ENCODE measurements around the gene RASL11B. TPM values are rescaled to one million over a fixed set of nuclear protein-coding genes. Genes with fewer than 3 reads are reported as not detected.

RASL11B gene
- total and polyA plus RNA-seq, 2 of the 13 experiments (the other 11 are each of a cell fraction or from before 2014, with no cell fraction given), result 0.07 to 0.20 TPM

DNA sequence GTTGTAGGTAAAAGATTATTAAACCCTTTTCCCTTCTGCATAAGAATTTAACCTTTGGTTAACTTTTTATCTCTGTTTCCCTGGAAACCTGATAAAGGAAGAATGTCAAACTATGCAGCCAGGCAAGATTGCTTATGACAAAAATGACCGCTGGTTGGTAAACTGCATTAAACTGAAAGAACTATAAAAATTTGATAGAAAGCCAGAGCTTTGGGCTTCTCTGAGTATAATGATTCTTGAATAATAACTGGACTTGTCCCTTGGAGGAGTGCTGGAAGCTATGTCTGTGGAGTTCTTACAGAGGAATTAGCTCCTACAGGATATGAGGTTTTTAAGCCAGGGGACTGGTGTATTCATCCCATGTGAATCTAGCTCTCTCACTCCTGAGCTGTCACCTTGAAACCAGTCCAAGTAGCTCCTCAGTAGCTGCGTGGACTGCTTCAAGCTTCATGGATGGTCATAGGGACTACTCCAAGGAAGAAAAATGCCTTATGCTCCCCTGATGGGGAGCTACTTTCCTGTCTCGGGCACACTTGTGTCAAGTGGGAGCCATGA, 52.0 kb downstream of the RASL11B start:
- peak; percentile 55 for ATAC-seq
- no peak for FAIRE-seq
- Histone ChIP-seq H4K20me1 (ENCODE audit: insufficient read depth, low read length) (no peaks in the 10 kb centered on the region), H3K4me3 (replicated peaks in 1 of 3; ENCODE audit: insufficient read depth in 1 of 3, low read depth in 2 of 3, low read length in 3 of 3) (no peak overlapping the region), H2AFZ (ENCODE audit: low read length) (no peak overlapping the region), H3K4me1 (ENCODE audit: insufficient read depth, low read length) (peaks cover 33% of the 10 kb centered on the region), H3K79me2 (ENCODE audit: insufficient read depth, low read length) (no peaks in the 10 kb centered on the region), H3K27me3 (ENCODE audit: control insufficient read depth in 1 of 2, insufficient read depth in 2 of 2, low read length in 2 of 2) (no peaks in the 10 kb centered on the region), H3K9me3 (ENCODE audit: low read length) (no peaks in the 10 kb centered on the region), H3K9ac (ENCODE audit: insufficient read depth, low read depth, low read length) (no peak overlapping the region), H3K4me2 (ENCODE audit: low read depth, low read length) (peak overlapping the region; percentile 28), H3K27ac (ENCODE audit: extremely low read length, insufficient read depth, low read length) (peak overlapping the region; percentile 40), H3K36me3 (replicated peaks in 1 of 2; ENCODE audit: control insufficient read depth in 1 of 2, insufficient read depth in 2 of 2, low read length in 2 of 2) (no peaks in the 10 kb centered on the region)
- CTCF ChIA-PET (ENCODE audit: low intra/inter-chr PET ratio, low total read pairs), result no interaction called here
- DNase-seq (ENCODE audit: low spot score), result peak; percentile 27
- in situ Hi-C loops (cut with HindIII; ENCODE audit: extremely low pct_ligation_motif_present, low pct_unique_long_range_greater_than_20kb), result no loop called here
- intact Hi-C loops (cut with micrococcal nuclease; ENCODE audit: unreplicated experiment), result no loop called here
- no peak for TF ChIP-seq BHLHE40 (IDR thresholded peaks at IDR 0.05; ENCODE audit: low read length)
- TF ChIP-seq PHF5A (CRISPR knock-in tag; IDR thresholded peaks at IDR 0.05; ENCODE audit: low read depth, unreplicated experiment), result no peak
- TF ChIP-seq, protein P1, sequence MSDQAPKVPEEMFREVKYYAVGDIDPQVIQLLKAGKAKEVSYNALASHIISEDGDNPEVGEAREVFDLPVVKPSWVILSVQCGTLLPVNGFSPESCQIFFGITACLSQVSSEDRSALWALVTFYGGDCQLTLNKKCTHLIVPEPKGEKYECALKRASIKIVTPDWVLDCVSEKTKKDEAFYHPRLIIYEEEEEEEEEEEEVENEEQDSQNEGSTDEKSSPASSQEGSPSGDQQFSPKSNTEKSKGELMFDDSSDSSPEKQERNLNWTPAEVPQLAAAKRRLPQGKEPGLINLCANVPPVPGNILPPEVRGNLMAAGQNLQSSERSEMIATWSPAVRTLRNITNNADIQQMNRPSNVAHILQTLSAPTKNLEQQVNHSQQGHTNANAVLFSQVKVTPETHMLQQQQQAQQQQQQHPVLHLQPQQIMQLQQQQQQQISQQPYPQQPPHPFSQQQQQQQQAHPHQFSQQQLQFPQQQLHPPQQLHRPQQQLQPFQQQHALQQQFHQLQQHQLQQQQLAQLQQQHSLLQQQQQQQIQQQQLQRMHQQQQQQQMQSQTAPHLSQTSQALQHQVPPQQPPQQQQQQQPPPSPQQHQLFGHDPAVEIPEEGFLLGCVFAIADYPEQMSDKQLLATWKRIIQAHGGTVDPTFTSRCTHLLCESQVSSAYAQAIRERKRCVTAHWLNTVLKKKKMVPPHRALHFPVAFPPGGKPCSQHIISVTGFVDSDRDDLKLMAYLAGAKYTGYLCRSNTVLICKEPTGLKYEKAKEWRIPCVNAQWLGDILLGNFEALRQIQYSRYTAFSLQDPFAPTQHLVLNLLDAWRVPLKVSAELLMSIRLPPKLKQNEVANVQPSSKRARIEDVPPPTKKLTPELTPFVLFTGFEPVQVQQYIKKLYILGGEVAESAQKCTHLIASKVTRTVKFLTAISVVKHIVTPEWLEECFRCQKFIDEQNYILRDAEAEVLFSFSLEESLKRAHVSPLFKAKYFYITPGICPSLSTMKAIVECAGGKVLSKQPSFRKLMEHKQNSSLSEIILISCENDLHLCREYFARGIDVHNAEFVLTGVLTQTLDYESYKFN (CRISPR knock-in tag; conservative IDR thresholded peaks at IDR 0.05), result 0 out of 2 replicates have a peak, but pooled peaks have one; percentile 20
- TF ChIP-seq AGO2 (optimal IDR thresholded peaks at IDR 0.05; ENCODE audit: low read depth, low read length), result no peak
- TF ChIP-seq ZNF432 (CRISPR knock-in tag; IDR thresholded peaks at IDR 0.05; ENCODE audit: borderline replicate concordance), result no peak
- TF ChIP-seq, protein P2, sequence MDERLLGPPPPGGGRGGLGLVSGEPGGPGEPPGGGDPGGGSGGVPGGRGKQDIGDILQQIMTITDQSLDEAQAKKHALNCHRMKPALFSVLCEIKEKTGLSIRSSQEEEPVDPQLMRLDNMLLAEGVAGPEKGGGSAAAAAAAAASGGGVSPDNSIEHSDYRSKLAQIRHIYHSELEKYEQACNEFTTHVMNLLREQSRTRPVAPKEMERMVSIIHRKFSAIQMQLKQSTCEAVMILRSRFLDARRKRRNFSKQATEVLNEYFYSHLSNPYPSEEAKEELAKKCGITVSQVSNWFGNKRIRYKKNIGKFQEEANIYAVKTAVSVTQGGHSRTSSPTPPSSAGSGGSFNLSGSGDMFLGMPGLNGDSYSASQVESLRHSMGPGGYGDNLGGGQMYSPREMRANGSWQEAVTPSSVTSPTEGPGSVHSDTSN (CRISPR knock-in tag; IDR thresholded peaks at IDR 0.05), result no peak
- TF ChIP-seq HOXA3 (CRISPR knock-in tag; IDR thresholded peaks at IDR 0.05), result no peak
- no peak for TF ChIP-seq GFI1 (CRISPR knock-in tag; IDR thresholded peaks at IDR 0.05; ENCODE audit: borderline replicate concordance)
- TF ChIP-seq ELF3 (CRISPR knock-in tag; IDR thresholded peaks at IDR 0.05), result no peak
- TF ChIP-seq, protein P3, sequence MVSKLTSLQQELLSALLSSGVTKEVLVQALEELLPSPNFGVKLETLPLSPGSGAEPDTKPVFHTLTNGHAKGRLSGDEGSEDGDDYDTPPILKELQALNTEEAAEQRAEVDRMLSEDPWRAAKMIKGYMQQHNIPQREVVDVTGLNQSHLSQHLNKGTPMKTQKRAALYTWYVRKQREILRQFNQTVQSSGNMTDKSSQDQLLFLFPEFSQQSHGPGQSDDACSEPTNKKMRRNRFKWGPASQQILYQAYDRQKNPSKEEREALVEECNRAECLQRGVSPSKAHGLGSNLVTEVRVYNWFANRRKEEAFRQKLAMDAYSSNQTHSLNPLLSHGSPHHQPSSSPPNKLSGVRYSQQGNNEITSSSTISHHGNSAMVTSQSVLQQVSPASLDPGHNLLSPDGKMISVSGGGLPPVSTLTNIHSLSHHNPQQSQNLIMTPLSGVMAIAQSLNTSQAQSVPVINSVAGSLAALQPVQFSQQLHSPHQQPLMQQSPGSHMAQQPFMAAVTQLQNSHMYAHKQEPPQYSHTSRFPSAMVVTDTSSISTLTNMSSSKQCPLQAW (CRISPR knock-in tag; IDR thresholded peaks at IDR 0.05), result no peak
- TF ChIP-seq HNRNPLL (IDR thresholded peaks at IDR 0.05; ENCODE audit: low read depth, low read length, poor library complexity, severe bottlenecking), result no peak
- no peak for TF ChIP-seq ZNF768 (CRISPR knock-in tag; IDR thresholded peaks at IDR 0.05)
- no peak for TF ChIP-seq ZNF24 (IDR thresholded peaks at IDR 0.05)
- no peak for TF ChIP-seq SRSF1 (optimal IDR thresholded peaks at IDR 0.05; ENCODE audit: low read depth, low read length)
- TF ChIP-seq ZNF230 (CRISPR knock-in tag; IDR thresholded peaks at IDR 0.05), result no peak
- no peak for TF ChIP-seq CHD4 (IDR thresholded peaks at IDR 0.05; ENCODE audit: borderline replicate concordance, low read length)
- TF ChIP-seq PPARG (CRISPR knock-in tag; conservative IDR thresholded peaks at IDR 0.05), result peak; percentile 61
- 52% methylated on average over 1 of the region's 3 CpGs for WGBS (ENCODE audit: low lambda C conversion rate)
- BruUV-seq (replicated peaks), result no TSS peak
- POLR2A ChIA-PET, result no interaction called here

Measured in HepG2 (cell line).